ENCODE data around the gene GCHFR.

- no peak for TF ChIP-seq CTCF (IDR thresholded peaks at IDR 0.05; ENCODE audit: low read depth, low read length)
- no peak for TF ChIP-seq EZH2phosphoT487 (IDR thresholded peaks at IDR 0.05; ENCODE audit: low read depth)
Measured at GRCh38 chr15:40737048-40737447, 26.8 kb upstream of the GCHFR start.

Data from OCI-LY3 (cell line).